ENCODE measurements around the gene CD4. TPM values are rescaled to one million over a fixed set of nuclear protein-coding genes. Genes with fewer than 3 reads are reported as not detected.

The CD4 gene
- total RNA-seq, 1 experiment from 2014 or later, result not detected

GRCh38 chr12:6840761-6841515 lies 51.6 kb downstream of the CD4 start, which contains the start of gene GNB3:
TSS of gene GNB3 (plus strand) at chr12:6840925. CDS start at chr12:6841288, 363 bp downstream.
- TF ChIP-seq CTCF (IDR thresholded peaks at IDR 0.05; ENCODE audit: unreplicated experiment), result no peak
- no peak within 1 kb of the TSS for H3K27ac Mint-ChIP-seq (ENCODE audit: unreplicated experiment)
- H3K9me3 Mint-ChIP-seq (ENCODE audit: low read depth, unreplicated experiment), result no peaks in the 10 kb centered on the region
- peaks cover 4% of the 10 kb centered on the region for H3K36me3 Mint-ChIP-seq (ENCODE audit: insufficient read depth, unreplicated experiment)
- H3K4me3 Mint-ChIP-seq (ENCODE audit: low read depth, unreplicated experiment), result no peak within 1 kb of the TSS
- CTCF ChIA-PET, result interaction anchor here (0.6 to 2.5 kb wide), 3 partner anchors 11 to 1671 kb away, joined by 3 to 10 read pairs (median 3); partner anchors contain the start of genes CDCA3 and USP5
- BruUV-seq (replicated peaks), result no TSS peak
- DNase-seq, result no peak
- intact Hi-C loops (cut with micrococcal nuclease; ENCODE audit: unreplicated experiment), result no loop called here
- peaks cover under 1% of the 10 kb centered on the region for H3K4me1 Mint-ChIP-seq (ENCODE audit: low read depth, unreplicated experiment)
- H3K27me3 Mint-ChIP-seq (ENCODE audit: unreplicated experiment), result peaks cover 62% of the 10 kb centered on the region

- Mint-ChIP-seq H3K27me3 (ENCODE audit: unreplicated experiment) (peaks cover 51% of the 10 kb centered on the region), H3K27ac (ENCODE audit: unreplicated experiment) (no peak overlapping the region), H3K4me1 (ENCODE audit: low read depth, unreplicated experiment) (no peaks in the 10 kb centered on the region), H3K9me3 (ENCODE audit: low read depth, unreplicated experiment) (no peaks in the 10 kb centered on the region), H3K4me3 (ENCODE audit: low read depth, unreplicated experiment) (no peak overlapping the region), H3K36me3 (ENCODE audit: insufficient read depth, unreplicated experiment) (peaks cover under 1% of the 10 kb centered on the region)
- BruUV-seq (replicated peaks), result no TSS peak
- CTCF ChIA-PET, result no interaction called here
- no peak for DNase-seq
- no peak for TF ChIP-seq CTCF (IDR thresholded peaks at IDR 0.05; ENCODE audit: unreplicated experiment)
- intact Hi-C loops (cut with micrococcal nuclease; ENCODE audit: unreplicated experiment), result no loop called here
Observed at GRCh38 chr12:6842075-6842474, 52.7 kb downstream of the CD4 start.

DNA sequence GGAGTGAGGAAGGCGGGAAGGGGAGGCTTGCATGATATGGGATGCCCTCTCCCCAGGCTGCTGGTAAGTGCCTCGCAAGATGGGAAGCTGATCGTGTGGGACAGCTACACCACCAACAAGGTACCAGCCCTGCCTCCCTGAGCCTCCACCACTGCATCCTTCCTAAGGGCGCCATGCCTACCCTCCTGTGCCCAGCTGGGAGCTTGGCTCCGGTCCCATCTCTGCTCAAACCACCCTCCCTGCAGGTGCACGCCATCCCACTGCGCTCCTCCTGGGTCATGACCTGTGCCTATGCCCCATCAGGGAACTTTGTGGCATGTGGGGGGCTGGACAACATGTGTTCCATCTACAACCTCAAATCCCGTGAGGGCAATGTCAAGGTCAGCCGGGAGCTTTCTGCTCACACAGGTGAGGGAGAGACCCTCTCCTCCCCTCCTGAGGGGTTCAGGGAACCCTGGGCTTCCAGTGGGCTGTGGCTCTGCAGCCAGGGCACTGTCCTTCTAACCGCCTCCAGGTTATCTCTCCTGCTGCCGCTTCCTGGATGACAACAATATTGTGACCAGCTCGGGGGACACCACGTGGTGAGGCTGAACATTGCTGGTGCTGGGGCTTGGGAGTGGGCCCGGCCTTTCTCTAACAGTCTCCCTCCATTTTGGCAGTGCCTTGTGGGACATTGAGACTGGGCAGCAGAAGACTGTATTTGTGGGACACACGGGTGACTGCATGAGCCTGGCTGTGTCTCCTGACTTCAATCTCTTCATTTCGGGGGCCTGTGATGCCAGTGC lies 54.0 kb downstream of the CD4 start:
- Mint-ChIP-seq H3K4me1 (ENCODE audit: low read depth, unreplicated experiment) (no peaks in the 10 kb centered on the region), H3K27me3 (ENCODE audit: unreplicated experiment) (peaks cover 40% of the 10 kb centered on the region), H3K4me3 (ENCODE audit: low read depth, unreplicated experiment) (no peak overlapping the region), H3K36me3 (ENCODE audit: insufficient read depth, unreplicated experiment) (no peaks in the 10 kb centered on the region), H3K27ac (ENCODE audit: unreplicated experiment) (no peak overlapping the region), H3K9me3 (ENCODE audit: low read depth, unreplicated experiment) (no peaks in the 10 kb centered on the region)
- peak; percentile 57 for DNase-seq
- intact Hi-C loops (cut with micrococcal nuclease; ENCODE audit: unreplicated experiment), result no loop called here
- CTCF ChIA-PET, result interaction anchor here (0.8 kb wide), 1 partner anchor 12 kb away, joined by 3 read pairs; no protein-coding TSS in a partner anchor
- no TSS peak for BruUV-seq (replicated peaks)
- TF ChIP-seq CTCF (IDR thresholded peaks at IDR 0.05; ENCODE audit: unreplicated experiment), result peak; percentile 37

- Mint-ChIP-seq H3K27me3 (ENCODE audit: unreplicated experiment) (peaks cover 19% of the 10 kb centered on the region), H3K36me3 (ENCODE audit: insufficient read depth, unreplicated experiment) (peaks cover 12% of the 10 kb centered on the region), H3K4me3 (ENCODE audit: low read depth, unreplicated experiment) (no peak overlapping the region), H3K9me3 (ENCODE audit: low read depth, unreplicated experiment) (no peaks in the 10 kb centered on the region), H3K27ac (ENCODE audit: unreplicated experiment) (no peak overlapping the region), H3K4me1 (ENCODE audit: low read depth, unreplicated experiment) (peaks cover 13% of the 10 kb centered on the region)
- no peak for DNase-seq
- CTCF ChIA-PET, result no interaction called here
- intact Hi-C loops (cut with micrococcal nuclease; ENCODE audit: unreplicated experiment), result no loop called here
- no peak for TF ChIP-seq CTCF (IDR thresholded peaks at IDR 0.05; ENCODE audit: unreplicated experiment)
- no TSS peak for BruUV-seq (replicated peaks)
Observed at GRCh38 chr12:6845395-6845794, 56.1 kb downstream of the CD4 start.

Measured in Calu3 (cell line).